NCI-H2196 (cell line): Measurements from ENCODE around the gene HDAC4.

Source experiments
- DNase-seq: peaks from one replicate; lab custom pipeline; 2025; ENCODE audit not compliant: unreplicated experiment; lab: John Stamatoyannopoulos, UW

Gene HDAC4

DNA sequence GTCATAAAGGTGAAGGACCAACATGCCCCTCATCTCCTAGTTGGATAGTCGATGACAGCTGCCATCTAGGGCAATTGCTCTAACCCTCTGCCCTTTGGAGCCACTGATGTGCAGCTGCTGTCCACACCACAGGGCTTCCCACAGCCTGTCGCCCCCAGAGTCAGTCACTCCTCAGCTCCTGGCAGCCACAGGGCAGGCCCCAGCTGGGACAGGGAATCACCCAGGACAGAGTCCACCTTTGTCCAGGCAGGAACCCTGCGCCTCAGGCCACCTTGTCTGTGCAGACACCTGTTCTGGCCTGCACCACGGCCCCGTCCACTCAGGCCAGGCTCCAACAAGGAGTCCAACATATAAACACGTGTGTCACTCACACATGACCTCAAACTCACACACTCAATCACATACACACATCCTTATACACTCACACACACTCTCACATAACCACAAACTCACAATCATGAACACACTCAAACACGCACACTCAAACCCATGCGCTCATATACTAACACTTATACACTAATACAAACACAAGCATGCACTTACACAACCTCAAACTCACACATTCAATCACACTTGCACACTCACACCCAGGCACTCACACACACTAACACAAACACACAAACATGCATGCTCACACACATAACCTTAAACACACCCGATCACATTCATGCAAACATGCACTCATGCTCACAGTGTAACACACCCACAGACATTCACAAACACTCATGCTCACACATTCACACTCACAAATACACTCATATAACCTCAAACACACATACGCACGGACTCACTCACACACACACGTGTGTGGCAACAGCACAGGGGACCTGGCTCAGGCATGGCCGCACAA, 29.7 kb downstream of the HDAC4 start:
- DNase-seq = no peak

DNA sequence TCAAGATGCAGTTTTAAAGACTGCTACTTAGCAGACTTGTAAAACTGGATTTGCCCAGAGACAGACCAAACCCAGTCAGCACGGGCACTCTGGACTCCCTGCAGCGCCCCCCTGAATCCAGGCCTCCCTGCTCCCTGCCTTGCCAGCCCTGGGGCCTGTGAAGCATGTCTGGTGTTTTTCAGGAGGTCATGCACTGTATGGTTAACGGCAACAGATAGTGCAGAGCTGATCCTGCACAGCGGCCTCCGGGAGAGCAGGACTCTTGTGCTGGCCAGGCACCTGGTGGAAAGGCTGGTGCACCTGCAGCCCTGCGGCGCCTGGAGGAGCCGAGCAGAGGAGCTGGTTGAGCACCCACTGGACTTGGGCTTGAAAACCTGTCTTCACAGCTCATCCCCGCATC, 30.4 kb downstream of the HDAC4 start:
- no peak for DNase-seq

DNA sequence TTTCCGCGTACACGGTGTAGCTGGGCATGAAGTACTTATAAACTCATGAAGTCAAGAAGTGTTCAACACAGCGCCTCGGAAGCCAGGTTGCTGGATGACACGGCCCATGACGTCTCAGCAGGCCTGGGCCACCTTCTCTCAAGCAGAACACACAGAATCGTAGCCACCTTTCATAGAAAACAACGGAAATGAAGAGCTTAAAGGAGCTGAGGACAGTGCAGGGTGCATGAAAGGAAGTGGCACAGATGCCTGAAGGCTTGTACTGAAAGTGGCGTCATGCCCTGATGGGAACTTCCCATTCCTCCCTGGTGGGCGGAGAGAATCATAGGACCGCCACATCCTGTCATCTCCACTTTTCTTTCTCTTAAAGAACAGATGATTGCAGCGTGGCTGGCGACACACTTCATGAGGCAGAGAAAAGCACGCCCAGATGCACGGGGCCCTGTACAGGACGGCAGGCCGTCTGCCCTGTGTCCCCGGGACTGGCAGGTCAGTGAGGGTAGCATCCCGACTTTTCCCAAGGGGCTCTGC, 31.1 kb downstream of the HDAC4 start:
- no peak for DNase-seq

DNA sequence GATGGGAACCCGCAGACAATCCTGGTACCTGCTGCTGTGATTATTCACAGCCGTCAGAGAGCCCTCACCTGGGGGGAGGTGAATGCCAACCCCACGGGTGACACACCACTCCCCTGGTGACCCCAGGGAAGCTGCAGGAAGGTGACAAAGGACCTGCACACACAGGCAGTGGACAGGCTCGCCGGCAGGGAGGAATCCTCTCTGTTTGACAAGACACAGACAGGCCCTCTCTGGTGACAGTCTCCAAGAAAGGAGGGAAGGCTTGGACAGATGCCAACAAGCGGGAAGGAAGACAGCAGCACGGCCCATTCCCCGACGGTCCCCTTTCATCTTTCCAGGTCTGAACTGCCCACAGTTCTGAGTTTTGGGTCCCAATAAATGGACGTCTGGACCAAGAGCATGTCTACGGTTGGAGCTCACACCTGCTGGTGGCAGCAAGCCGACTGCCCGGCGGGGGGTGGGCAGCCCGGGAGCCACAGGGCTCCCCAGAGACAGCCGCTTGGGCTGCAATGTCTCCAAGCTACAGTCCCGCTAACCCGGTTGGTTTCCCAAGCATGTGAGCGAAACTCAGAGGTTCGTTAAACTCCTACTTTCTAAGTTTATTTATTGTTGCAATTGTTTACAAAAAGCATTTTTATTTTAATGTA, 31.8 kb downstream of the HDAC4 start:
- DNase-seq = no peak

DNA sequence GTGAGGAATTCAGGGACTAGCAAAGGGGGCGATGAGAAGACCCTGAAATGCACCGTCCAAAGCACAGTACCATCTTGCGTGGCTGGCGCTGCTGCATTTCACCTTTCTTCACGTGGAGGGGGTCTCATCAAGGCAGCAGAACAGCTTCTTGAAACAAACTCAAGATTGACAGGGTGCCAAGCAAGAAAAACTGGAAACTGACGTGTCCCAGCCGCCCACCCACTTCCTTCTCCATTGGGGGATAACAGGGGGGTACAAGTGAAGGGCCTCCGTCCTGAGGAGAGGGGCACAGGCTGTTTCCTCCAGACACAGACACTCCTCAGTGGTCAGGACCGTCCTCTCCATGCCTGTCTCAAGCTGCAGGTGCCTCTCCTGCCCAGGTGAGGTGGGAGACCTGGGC, 32.5 kb downstream of the HDAC4 start:
- DNase-seq = no peak

DNA sequence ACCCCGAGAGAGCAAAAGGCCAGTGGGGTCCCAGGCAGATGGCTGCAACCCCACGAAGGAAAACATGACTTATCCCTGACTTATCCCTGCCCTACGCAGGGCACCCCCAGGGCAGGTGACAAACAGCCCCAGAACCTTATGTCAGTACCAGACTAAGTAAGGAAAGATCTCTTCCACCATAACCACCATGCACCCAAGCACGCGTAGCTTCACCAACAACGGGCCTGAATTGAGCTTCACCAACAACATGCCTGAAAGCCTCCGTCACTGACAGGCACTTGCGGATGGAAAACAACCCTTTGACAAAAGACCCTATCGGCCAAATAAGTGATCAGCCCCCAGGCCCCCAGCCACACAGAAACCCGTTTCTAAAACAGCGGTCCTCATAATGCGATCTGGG, 34.1 kb downstream of the HDAC4 start:
- DNase-seq = no peak

DNA sequence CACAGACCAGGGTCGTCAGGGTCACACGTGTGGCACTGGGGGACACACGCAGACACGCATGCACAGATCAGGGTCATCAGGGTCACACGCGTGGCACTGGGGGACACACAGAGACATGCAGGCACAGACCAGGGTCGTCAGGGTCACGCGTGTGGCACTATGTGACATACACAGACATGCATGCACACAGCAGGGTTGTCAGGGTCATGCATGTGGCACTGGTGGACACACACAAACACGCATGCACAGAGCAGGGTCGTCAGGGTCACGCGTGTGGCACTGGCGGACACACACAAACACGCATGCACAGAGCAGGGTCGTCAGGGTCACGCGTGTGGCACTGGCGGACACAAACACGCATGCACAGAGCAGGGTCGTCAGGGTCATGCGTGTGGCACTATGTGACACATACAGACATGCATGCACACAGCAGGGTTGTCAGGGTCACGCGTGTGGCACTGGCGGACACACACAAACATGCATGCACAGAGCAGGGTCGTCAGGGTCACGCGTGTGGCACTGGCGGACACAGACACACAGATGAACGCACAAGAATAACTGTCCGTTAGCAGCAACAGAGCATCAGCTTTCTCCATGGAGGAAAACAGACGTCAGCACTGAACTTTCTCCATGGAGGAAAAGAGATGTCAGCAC, 34.9 kb downstream of the HDAC4 start:
- no peak for DNase-seq

DNA sequence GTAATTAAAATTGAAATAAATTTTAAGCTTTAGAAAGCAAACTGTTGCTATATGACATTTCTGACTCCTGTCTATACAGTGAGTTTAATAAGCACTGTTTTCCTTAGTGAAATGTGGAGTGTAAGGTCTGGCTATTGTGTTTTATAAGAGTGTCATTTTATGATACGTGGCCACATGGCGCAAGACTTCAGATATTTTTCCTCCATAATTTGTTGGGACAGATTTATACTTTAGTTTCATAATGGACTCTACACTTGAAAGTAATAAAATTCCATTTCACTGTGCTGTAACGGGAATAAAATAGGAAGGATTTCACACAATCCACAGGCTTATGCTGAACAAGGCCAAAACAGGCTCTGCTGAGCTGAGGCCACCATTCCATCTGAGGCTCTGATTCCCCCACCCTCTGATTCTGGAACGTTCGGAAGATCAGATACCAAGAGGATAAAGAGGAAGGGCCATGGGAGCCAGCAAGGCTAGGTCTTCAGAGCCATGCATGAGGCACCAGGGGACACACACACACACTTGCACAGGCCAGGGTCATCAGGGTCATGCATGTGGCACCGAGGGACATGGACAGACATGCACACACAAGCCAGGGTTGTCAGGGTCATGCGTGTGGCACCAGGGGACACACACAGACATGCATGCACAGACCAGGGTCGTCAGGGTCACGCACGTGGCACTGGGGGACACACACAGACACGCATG, 35.6 kb downstream of the HDAC4 start:
- DNase-seq = no peak

DNA sequence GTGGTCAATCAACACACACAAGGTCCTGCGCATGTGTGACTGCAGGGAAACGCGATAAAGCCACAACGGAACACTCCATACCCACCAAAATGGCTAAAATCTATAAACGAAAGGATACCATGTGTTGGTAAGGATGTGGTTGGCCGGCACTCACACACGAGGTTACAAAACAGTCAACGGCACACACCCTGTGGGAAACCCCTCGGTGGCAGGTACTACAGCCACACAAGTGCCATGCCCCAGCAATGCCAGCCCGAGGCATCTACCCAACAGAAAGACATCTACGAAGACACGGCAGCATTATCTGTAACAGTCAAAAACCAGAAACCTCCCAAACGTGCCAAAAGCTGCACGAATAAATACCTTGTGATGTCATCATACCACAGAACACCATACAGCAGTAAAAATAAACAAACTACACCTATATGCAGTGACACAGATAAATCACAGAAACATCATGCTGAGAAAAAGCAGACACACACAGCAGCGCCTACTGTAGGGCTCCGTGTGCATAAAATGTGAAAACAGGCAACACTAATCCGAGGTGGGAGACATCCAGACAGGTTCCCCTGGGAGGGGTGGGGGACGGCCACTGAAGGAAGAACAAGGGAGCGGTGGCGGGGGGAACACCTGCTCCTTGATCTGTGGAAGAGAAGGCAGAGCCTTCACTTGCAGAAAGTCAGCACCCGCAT, 36.7 kb downstream of the HDAC4 start:
- no peak for DNase-seq

DNA sequence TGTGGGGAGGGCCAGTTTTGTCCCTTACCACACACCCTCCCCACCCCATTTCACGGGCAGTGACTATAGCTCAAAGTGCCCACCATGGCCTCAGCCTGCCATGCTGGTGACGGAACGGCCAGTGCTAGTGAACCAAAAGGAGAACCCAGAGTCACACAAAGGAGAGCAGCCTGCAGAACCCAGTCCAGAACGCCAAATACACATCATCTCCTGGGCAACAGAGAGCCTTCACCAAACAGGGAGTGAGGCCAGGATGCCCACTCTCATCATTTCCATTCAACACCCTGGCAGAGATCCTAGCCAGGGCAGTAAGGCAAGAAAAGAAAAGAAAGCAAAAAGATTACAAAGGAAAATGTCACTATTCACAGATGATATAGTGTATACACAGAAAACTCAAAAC, 38.3 kb downstream of the HDAC4 start:
- no peak for DNase-seq

DNA sequence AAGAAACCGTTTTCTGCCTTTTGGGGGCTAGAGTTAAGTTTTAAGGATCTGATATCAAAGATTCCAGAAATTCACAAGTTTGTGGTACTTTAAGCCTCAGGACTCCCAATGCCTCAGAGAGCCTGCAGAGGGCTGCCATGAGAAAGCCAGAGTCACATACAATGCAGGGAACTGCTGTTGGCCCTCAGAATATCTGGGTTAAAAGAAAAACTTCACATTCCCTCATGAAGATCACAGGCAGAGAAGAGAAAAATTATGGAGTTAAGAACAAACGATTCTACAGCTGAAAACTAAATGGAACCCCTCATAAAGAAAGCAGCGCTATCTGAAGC, 39.5 kb downstream of the HDAC4 start:
- DNase-seq = no peak

DNA sequence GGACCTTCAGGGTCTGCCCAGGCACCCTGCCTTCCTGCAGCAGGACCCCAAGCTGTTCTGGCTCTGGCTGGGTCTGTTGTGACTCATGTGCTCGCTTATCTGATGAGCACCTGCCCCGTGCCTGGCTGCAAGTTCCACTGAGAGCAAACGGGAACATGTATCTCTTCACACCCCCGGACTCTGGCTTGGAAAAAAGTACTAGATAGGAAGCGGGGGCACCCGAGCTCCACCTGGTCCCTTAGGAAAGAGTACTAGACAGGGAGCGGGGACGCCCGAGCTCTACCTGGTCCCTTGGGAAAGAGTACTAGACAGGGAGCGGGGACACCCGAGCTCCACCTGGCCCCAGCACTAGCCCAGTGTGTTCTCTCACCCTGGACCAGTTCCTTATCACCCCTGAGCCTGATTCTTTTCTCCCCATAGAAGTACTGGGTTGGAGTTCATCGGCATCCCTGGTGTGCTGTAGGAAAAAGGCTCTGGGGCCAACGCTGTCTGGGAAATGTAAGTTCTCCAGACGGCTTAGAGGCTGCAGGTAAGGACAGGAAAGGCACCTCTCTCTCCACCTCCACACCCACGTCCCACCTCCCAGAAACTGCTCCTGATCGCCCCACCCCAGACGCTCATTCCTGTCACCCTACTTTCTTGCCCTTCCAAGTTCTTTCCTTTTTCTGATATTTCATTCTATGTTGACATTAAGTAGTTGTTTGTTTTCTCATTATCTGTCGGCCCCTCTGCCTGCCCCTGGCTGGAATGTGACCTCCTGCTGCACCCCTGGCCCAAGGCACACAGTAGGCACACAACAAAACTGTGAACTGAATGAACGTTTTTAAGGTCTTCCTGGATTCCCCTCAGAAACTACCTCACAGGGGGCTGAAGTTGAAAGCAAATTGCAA, 40.2 kb downstream of the HDAC4 start:
- DNase-seq = no peak

DNA sequence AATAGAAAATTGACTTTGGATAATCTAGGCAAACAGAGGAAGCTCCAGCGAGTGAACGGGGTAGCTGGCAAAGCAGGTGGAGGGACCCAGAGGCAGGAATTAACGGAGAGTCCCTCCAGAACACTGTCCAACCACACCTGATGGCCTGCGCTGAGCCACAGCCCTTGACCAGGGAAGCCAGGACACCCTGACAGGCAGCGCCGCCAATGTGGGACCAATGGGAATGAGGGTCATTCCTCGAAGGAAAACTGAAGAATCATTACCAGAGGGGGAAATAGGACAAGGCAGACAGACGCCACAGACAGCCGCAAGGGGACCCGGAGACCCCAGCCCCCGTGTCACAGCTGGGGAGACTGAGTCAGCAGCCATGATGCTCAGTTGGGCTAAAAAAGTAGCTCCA, 40.8 kb downstream of the HDAC4 start:
- DNase-seq = no peak

DNA sequence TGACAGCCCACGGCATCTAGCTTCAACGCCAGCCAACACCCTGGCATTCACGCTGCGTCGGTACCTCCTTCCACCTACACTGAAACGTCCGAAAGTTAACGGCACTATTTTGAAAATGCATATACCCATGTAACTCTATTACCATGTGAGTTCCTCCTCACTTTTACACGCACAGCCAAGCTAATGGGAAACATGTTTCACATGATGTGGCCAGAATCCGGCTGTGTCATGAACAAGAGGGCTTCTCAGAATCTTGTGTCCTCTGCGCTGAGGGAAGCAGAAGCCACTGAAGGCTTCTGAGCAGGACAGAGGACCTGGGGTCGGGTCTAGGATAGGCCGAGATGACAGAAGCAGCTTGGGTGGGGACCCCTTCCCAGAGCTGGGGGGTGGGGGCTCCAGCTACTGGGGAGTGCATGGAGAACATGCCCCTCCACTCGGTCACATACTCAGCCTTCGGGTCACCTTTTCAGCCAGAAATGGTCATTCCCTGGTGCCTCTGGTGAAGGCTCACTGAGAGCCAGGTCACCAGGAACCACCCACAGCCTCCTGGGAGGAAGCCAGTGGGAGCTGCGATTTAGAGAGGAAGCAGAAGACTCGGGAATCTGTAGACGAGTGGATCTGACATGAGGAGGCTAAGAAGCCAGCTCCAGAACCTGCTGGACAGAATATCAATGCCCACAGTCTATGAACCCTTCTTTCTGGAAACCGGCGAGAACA, 41.5 kb downstream of the HDAC4 start:
- no peak for DNase-seq

DNA sequence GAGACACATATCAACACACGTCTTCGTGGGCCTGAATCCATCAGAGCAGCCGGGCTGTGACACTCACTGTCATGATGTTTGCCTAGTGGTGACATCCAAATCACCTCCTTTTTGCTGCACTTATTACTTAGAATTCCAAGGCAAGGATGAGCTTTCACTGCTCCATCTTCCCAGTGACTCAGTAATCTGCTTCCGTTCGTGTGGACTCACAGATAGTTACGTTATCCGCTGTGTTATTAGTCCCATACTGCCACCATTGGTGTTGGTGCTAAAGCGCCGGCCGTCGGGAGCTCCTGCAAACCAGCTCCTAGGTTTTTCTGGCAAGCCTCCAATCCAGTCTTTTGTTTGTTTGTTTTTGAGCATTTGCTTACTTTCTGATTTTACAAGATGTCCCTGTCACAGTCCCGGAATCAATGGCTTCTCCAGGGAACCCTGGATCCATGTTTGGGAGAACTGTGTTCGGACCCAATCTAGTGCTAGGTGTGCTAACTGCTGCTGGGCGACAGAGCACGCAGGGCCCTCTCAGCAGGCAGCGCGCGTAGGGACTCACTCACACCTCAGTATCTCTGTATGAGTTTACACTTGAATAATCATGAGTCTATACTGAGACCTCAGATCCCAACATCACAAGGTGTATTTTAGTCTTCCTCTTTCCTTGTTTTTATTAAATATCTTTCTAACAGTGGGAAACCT, 42.6 kb downstream of the HDAC4 start:
- no peak for DNase-seq

DNA sequence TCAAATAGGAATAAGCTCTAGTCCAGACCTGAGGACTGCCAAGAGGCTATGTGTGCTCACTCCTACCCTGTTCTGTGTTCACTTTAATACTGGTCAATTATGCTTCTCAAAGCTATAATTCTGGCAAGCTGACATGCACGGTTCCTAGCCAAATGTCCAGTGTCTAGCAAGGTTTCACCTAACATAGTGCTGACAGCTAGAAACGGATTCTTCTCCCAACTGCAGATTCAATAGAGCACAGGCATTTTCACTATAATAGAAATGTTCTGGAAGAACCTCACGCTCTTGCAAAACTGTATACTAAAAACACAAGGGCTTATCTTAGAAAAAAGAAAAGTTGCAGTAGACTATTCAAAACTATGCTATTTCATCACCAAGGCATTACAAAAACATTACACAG, 45.1 kb downstream of the HDAC4 start:
- no peak for DNase-seq

DNA sequence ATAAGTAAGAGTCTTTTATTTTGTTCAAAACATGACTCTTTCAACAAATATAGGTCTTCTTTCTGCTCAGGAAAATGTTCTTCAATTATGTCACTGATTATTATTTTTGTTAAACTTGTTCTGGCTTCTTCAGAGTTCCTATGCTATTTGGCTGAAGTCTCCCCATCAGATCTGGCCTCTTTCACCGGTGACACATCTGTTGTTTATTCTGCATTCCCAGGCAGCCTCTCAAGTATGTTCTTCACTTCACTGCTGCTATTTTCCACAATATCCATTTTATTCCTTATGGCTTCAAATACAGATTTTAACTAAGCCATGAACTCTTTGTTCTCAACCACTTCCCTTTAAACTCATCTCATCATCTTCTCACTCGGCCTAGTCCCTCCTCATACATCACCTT, 45.7 kb downstream of the HDAC4 start:
- no peak for DNase-seq

DNA sequence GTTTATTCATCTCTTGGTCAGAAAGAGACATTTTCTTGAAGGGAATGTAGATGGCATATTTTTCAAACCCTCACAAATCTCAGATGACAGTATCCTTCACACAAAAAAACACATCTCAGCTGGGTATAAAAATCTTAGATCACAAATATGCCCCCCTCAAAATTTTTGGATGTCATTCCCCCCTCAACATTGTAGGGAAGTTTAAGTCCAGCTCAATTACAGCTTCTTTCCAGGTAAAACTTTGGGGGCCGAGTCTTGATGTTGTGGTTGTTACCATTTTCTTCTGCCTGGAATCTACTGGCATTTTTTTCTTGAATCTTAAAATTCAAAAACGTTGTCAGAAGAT, 46.1 kb downstream of the HDAC4 start:
- no peak for DNase-seq
